NCI-H1417 (cell line): ENCODE measurements around the gene BAHD1.
A peak's percentile ranks its signal among the peaks of the same experiment; 100 is the strongest.

Source experiments
- DNase-seq, 3 experiments: peaks; one replicate each; lab custom pipeline; 2025; lab: John Stamatoyannopoulos, UW

BAHD1 gene

GRCh38 chr15:40467261-40467615 lies 26.5 kb downstream of the BAHD1 start:
- DNase-seq: no peak

- DNase-seq: no peak
Observed at GRCh38 chr15:40468898-40469331, 28.2 kb downstream of the BAHD1 start.

GRCh38 chr15:40469776-40470390 lies 29.1 kb downstream of the BAHD1 start:
- DNase-seq: no peak

GRCh38 chr15:40470423-40471104 lies 29.8 kb downstream of the BAHD1 start, which contains the start of gene CHST14:
Gene CHST14, plus strand, starts transcription at chr15:40470984. Its CDS starts 230 bp downstream, at chr15:40471214.
- DNase-seq: peak; percentile 18 to 51 (median 42)

- no peak for DNase-seq
Observed at GRCh38 chr15:40471105-40471807, 30.5 kb downstream of the BAHD1 start.

GRCh38 chr15:40471808-40472150 lies 31.0 kb downstream of the BAHD1 start:
- DNase-seq: no peak

GRCh38 chr15:40472171-40472727 lies 31.5 kb downstream of the BAHD1 start:
- no peak for DNase-seq

- DNase-seq: no peak
Observed at GRCh38 chr15:40474581-40474980, 33.8 kb downstream of the BAHD1 start.

- peak in 2 of 3 experiments; percentile 43 to 48 for DNase-seq
Observed at GRCh38 chr15:40477642-40478327, 37.0 kb downstream of the BAHD1 start.

GRCh38 chr15:40479024-40479423 lies 38.3 kb downstream of the BAHD1 start:
- DNase-seq: no peak

GRCh38 chr15:40481341-40482074 lies 40.8 kb downstream of the BAHD1 start:
- no peak for DNase-seq

- no peak for DNase-seq
Observed at GRCh38 chr15:40483919-40484318, 43.2 kb downstream of the BAHD1 start.

GRCh38 chr15:40486066-40486770 lies 45.5 kb downstream of the BAHD1 start:
- no peak for DNase-seq

- no peak for DNase-seq
Observed at GRCh38 chr15:40487816-40488682, 47.3 kb downstream of the BAHD1 start.

- DNase-seq: no peak
Observed at GRCh38 chr15:40489274-40490175, 48.8 kb downstream of the BAHD1 start.

- DNase-seq: peak in 1 of 3 experiments; percentile 43
Observed at GRCh38 chr15:40493089-40493840, 52.5 kb downstream of the BAHD1 start.

- no peak for DNase-seq
Observed at GRCh38 chr15:40495516-40495915, 54.8 kb downstream of the BAHD1 start.

GRCh38 chr15:40498418-40498817 lies 57.7 kb downstream of the BAHD1 start:
- no peak for DNase-seq
